Activated naive CD8-positive, alpha-beta T cell treated with anti-CD3 and anti-CD28 coated beads, Interleukin-2, amount 50 U/mL, for 24 hours (primary cell): ENCODE results near the gene BMP7.

Experiments used
- ATAC-seq: fragments of 150-1000 bp; cut with Tn5 transposase; one replicate; pipeline ENCODE4 v1.10.0; 2021
- DNase-seq: peaks from one replicate; pipeline ENCODE4 v3.0.0; 2021
- H3K27ac Mint-ChIP-seq: one replicate; pipeline ENCODE4 v1.8.0; 2021; ENCODE audit warnings: mild to moderate bottlenecking, mixed read lengths
- H3K27me3 Mint-ChIP-seq: one replicate; pipeline ENCODE4 v1.8.0; 2021; ENCODE audit warnings: mixed read lengths
- H3K36me3 Mint-ChIP-seq: one replicate; pipeline ENCODE4 v1.8.0; 2021; ENCODE audit warnings: low read depth, mixed read lengths
- H3K4me1 Mint-ChIP-seq: one replicate; pipeline ENCODE4 v1.8.0; 2021; ENCODE audit warnings: mixed read lengths
- H3K4me3 Mint-ChIP-seq: one replicate; pipeline ENCODE4 v1.8.0; 2021; ENCODE audit warnings: mild to moderate bottlenecking, moderate library complexity, mixed read lengths
- H3K9me3 Mint-ChIP-seq: one replicate; pipeline ENCODE4 v1.8.0; 2021; ENCODE audit warnings: mixed read lengths

Gene BMP7

DNA sequence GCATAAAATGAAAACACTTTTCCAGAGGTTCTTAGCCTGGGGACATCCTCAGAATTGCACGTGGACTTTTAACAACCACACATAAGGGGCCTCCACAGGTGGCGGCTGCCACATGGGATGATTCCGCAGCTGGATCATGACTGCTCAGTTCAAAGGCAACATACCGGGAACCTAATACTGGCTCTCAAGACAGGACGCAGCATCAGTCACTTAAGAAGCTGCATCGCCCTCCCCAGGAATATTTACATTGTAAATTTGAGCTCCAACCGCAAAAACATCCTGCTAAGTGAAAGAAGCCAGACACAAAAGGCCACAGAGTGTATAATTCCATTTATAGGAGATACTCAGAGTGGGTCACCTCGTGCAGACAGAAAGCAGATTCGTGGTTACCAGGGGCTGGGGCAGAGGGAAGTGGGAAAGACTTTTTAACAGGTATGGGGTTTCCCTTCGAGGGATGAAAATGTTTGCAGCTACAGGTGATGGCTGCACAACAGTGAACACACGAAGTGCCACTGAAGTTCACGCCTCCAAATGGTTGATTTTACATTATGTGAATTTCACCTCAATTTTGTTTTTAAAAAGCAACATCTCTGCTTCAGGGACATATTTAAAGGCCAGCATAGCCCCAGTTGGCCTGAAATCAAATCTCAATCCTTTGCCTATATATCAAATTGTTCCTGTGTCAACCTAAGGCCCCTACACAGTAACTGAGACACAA is 141.5 kb downstream of the BMP7 start:
- ATAC-seq, result no peak
- H3K27ac Mint-ChIP-seq, result no peak overlapping the region

GRCh38 chr20:57124366-57124765 is 142.1 kb downstream of the BMP7 start:
- Mint-ChIP-seq H3K27ac (no peak overlapping the region), H3K9me3 (no peaks in the 10 kb centered on the region), H3K36me3 (no peaks in the 10 kb centered on the region), H3K27me3 (peaks cover 5% of the 10 kb centered on the region), H3K4me3 (no peak overlapping the region), H3K4me1 (no peaks in the 10 kb centered on the region)
- DNase-seq (no peak), ATAC-seq (no peak)

More for the DNA sequence above, 141.5 kb downstream of the BMP7 start:
- no peak for DNase-seq
- peaks cover 5% of the 10 kb centered on the region for H3K27me3 Mint-ChIP-seq
- H3K9me3 Mint-ChIP-seq, result no peaks in the 10 kb centered on the region
- H3K4me1 Mint-ChIP-seq, result no peaks in the 10 kb centered on the region
- H3K36me3 Mint-ChIP-seq, result no peaks in the 10 kb centered on the region
- no peak overlapping the region for H3K4me3 Mint-ChIP-seq

- H3K4me3 Mint-ChIP-seq, result no peak overlapping the region
- no peaks in the 10 kb centered on the region for H3K4me1 Mint-ChIP-seq
- no peak for DNase-seq
- H3K27me3 Mint-ChIP-seq, result peaks cover 5% of the 10 kb centered on the region
- H3K36me3 Mint-ChIP-seq, result no peaks in the 10 kb centered on the region
- H3K27ac Mint-ChIP-seq, result no peak overlapping the region
- no peaks in the 10 kb centered on the region for H3K9me3 Mint-ChIP-seq
- ATAC-seq, result no peak
Observed at GRCh38 chr20:57123504-57123903, 142.9 kb downstream of the BMP7 start.

DNA sequence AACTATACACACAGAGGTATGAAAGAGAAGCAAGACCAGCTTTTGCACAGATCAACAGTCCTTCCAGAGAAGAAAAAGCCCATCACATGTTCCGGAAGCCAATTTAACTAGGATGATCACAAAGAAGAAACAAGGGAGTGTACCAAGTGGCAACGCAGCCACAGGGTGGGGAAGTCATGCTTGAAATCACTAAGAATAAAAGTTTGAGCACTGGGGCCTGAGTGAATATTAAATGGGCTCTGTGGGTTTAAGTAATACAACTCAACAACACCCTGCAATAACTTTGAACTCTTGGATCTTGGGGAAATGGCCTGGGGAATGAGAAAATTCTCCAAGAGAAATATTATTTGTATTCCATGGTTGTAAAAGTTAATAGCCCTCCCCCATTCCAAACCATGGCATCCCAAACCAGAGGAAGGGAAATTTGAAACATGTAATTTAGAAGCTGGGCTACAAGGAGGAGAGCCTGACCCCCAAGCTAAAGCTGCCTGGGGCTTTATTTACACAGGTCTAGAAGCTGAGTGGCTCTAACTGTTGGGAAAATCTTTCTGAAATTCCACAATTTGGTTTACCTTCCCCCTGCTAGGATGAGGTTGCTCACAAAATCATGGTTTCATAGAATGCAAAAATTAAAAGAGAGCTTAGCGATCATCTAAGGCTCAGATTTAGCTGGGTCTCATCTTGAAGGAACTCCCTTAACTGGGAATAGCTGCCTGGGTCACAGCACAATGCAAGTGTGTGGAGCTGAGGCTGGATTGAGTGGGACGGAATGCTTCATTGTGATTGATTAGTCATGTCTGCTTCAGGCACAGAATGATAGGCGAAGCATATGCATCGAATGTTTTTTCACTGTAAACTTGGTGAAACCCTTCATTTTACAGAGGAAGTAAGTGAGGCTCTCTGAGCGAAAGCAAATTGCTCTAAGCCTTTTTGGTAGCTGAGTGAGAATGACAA is 143.6 kb downstream of the BMP7 start:
- no peak overlapping the region for H3K27ac Mint-ChIP-seq
- DNase-seq, result no peak
- peaks cover 5% of the 10 kb centered on the region for H3K27me3 Mint-ChIP-seq
- no peaks in the 10 kb centered on the region for H3K4me1 Mint-ChIP-seq
- no peak overlapping the region for H3K4me3 Mint-ChIP-seq
- no peaks in the 10 kb centered on the region for H3K9me3 Mint-ChIP-seq
- H3K36me3 Mint-ChIP-seq, result no peaks in the 10 kb centered on the region
- no peak for ATAC-seq

GRCh38 chr20:57118964-57119363 is 147.5 kb downstream of the BMP7 start:
- no peak overlapping the region for H3K4me3 Mint-ChIP-seq
- no peak for ATAC-seq
- H3K36me3 Mint-ChIP-seq, result no peaks in the 10 kb centered on the region
- no peaks in the 10 kb centered on the region for H3K4me1 Mint-ChIP-seq
- peaks cover 3% of the 10 kb centered on the region for H3K27me3 Mint-ChIP-seq
- no peak for DNase-seq
- H3K9me3 Mint-ChIP-seq, result no peaks in the 10 kb centered on the region
- H3K27ac Mint-ChIP-seq, result no peak overlapping the region
